Right lobe of liver (tissue), 4 donors: Measurements from ENCODE around the gene ASXL1.

Experiments used
- POLR2A ChIP-seq: fragments of 450-650 bp; IDR thresholded peaks from one replicate; pipeline ENCODE4 v1.6.1; 2017; ENCODE audit warnings: antibody characterized with exemption, mild to moderate bottlenecking
- TF ChIP-seq, protein P1 (sequence below), 4 donors: fragments of 200-600 bp in 3 of 4; fragments of 450-650 bp in 1 of 4; IDR thresholded peaks; one replicate each; pipeline versions ENCODE4 v1.5.1 to v1.8.0; 2016 to 2022; ENCODE audit warnings: antibody characterized with exemption in 4 of 4, mild to moderate bottlenecking in 2 of 4
- donor health status: DM: no; HTN: no; CAD: no.
- donor health status: DM: no; HTN: no; CAD: no.
- donor health status: DM: no; HTN: yes; CAD: no.

DNA sequence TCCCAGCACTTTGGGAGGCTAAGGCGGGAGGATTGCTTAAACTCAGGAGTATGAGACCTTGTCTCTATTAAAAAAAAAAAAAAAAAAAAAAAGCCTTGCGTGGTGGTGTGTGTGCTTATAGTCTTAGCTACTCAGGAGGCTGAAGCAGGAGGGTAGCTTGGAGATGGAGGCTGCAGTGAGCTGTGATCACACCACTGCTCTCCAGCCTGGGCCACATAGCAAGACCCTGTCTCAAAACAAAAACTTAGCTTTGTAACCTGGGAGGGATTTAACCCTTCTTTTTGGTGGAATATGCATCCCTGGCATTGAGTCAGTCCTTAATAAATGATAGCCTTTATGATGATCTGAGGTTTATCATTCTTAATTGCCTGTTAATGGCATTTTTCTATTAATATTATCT lies 12.8 kb downstream of the ASXL1 start:
- TF ChIP-seq, protein P1, sequence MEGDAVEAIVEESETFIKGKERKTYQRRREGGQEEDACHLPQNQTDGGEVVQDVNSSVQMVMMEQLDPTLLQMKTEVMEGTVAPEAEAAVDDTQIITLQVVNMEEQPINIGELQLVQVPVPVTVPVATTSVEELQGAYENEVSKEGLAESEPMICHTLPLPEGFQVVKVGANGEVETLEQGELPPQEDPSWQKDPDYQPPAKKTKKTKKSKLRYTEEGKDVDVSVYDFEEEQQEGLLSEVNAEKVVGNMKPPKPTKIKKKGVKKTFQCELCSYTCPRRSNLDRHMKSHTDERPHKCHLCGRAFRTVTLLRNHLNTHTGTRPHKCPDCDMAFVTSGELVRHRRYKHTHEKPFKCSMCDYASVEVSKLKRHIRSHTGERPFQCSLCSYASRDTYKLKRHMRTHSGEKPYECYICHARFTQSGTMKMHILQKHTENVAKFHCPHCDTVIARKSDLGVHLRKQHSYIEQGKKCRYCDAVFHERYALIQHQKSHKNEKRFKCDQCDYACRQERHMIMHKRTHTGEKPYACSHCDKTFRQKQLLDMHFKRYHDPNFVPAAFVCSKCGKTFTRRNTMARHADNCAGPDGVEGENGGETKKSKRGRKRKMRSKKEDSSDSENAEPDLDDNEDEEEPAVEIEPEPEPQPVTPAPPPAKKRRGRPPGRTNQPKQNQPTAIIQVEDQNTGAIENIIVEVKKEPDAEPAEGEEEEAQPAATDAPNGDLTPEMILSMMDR (IDR thresholded peaks at IDR 0.05): no peak
- TF ChIP-seq POLR2A: no peak
